Aorta (tissue), 5 donors: ENCODE measurements around the gene DNAH6. TPM values are rescaled to one million over a fixed set of nuclear protein-coding genes. Genes with fewer than 3 reads are reported as not detected.

Source experiments
- ATAC-seq: fragments of 200-7000 bp; cut with Tn5 transposase; one replicate; pipeline ENCODE4 v1.9.1; 2022; ENCODE audit warnings: moderate library complexity; ENCODE audit not compliant: low FRiP score
- DNase-seq, 2 donors: peaks; one replicate each; pipeline ENCODE4 v3.0.0-alpha.2; 2020
- H3K27ac ChIP-seq, 2 donors: one replicate each; pipeline ENCODE4 v1.5.1; 2013; ENCODE audit warnings: low read length in 2 of 2, mild to moderate bottlenecking in 2 of 2, moderate library complexity in 2 of 2, control low read depth in 1 of 2, inconsistent platforms in 1 of 2, low read depth in 1 of 2
- H3K27me3 ChIP-seq, 2 donors: one replicate each; pipeline ENCODE4 v1.6.1; 2013; ENCODE audit warnings: control low read depth in 1 of 2, low read length in 1 of 2, mild to moderate bottlenecking in 1 of 2, moderate library complexity in 1 of 2; ENCODE audit not compliant: insufficient read depth in 2 of 2, control insufficient read depth in 1 of 2
- H3K36me3 ChIP-seq, 2 donors: one replicate each; pipeline ENCODE4 v1.6.1; 2013; ENCODE audit warnings: control low read depth in 1 of 2, low read length in 1 of 2, mild to moderate bottlenecking in 1 of 2; ENCODE audit not compliant: insufficient read depth in 2 of 2, control insufficient read depth in 1 of 2
- H3K4me1 ChIP-seq, 2 donors: one replicate each; pipeline ENCODE4 v1.6.1; 2013; ENCODE audit warnings: low read length in 2 of 2, control low read depth in 1 of 2, mild to moderate bottlenecking in 1 of 2, moderate library complexity in 1 of 2; ENCODE audit not compliant: insufficient read depth in 2 of 2, control insufficient read depth in 1 of 2
- H3K4me3 ChIP-seq, 2 donors: one replicate each; pipeline ENCODE4 v1.5.1; 2013; ENCODE audit warnings: low read length in 2 of 2, control low read depth in 1 of 2, mild to moderate bottlenecking in 1 of 2
- H3K9me3 ChIP-seq: one replicate; pipeline ENCODE4 v1.6.1; 2013; ENCODE audit warnings: mild to moderate bottlenecking, low read length; ENCODE audit not compliant: control insufficient read depth
- WGBS, 2 donors: extraction: QIAGEN DNeasy Blood & Tissue Kit; methylation state at CpG; one replicate each; pipeline ENCODE4 v1.1.7; 2013; 5-methylcytosine and 5-hydroxymethylcytosine counted together
- intact Hi-C, 2 donors: fragments of 100-400 bp; cut with DNase I; formaldehyde crosslinking; loops; one replicate each; pipeline versions ENCODE4 v1.14.2 to v1.15.0; 2022
- polyA plus RNA-seq, 2 donors: library from polyadenylated mRNA; stranded (reverse); fragments of 200-250 nt; gene quantifications; one replicate each; pipeline ENCODE4 v1.2.3, GENCODE V29; 2013
- total RNA-seq, 2 donors: library from RNA; stranded (reverse); fragmentation: NEBNext Ultra II Directional; extraction: Animal tissue kit (Norgen Biotek cat#: 25700); gene quantifications; one replicate each; pipeline ENCODE4 v1.2.1, GENCODE V29; 2021
- donor health status: healthy with polysubstance abuse.
- donor health status: Bipolar disorder and iron deficiency.
- donor health status: DM: no; HTN: no; CAD: no.
- donor health status: DM: no; HTN: no; CAD: no.
- donor health status: DM: yes; HTN: yes; CAD: no.

Gene DNAH6
- total and polyA plus RNA-seq, 4 donors, result 0.08 to 5.0 (median 0.60) TPM

- intact Hi-C loops, result no loop called here
- H3K4me1 ChIP-seq, result no peaks in the 10 kb centered on the region
- peaks cover 3% of the 10 kb centered on the region for H3K9me3 ChIP-seq
- H3K27ac ChIP-seq, result no peak overlapping the region
- no peaks in the 10 kb centered on the region for H3K36me3 ChIP-seq
- 58 to 65% methylated on average over 4 of the region's 4 CpGs for WGBS, 2 donors
- ATAC-seq, result no peak
- DNase-seq, result no peak
- no peak overlapping the region for H3K4me3 ChIP-seq
- no peaks in the 10 kb centered on the region for H3K27me3 ChIP-seq
Measured at GRCh38 chr2:84854850-84855249, 338.6 kb downstream of the DNAH6 start.

GRCh38 chr2:84855731-84856130, 339.4 kb downstream of the DNAH6 start:
- no peaks in the 10 kb centered on the region for H3K36me3 ChIP-seq
- no peak overlapping the region for H3K4me3 ChIP-seq
- no peaks in the 10 kb centered on the region for H3K27me3 ChIP-seq
- WGBS, 2 donors, result 17 to 19% methylated on average over 11 of the region's 11 CpGs
- DNase-seq, result no peak
- H3K4me1 ChIP-seq, result no peaks in the 10 kb centered on the region
- ATAC-seq, result no peak
- peaks cover 3% of the 10 kb centered on the region for H3K9me3 ChIP-seq
- intact Hi-C loops, result no loop called here
- H3K27ac ChIP-seq, result no peak overlapping the region

GRCh38 chr2:84856787-84857186, 340.5 kb downstream of the DNAH6 start:
- Histone ChIP-seq H3K27me3 (no peaks in the 10 kb centered on the region), H3K27ac (no peak overlapping the region), H3K4me3 (no peak overlapping the region), H3K4me1 (no peaks in the 10 kb centered on the region), H3K36me3 (no peaks in the 10 kb centered on the region), H3K9me3 (peaks cover 3% of the 10 kb centered on the region)
- intact Hi-C loops, result no loop called here
- no peak for ATAC-seq
- DNase-seq, result no peak
- WGBS, 2 donors, result 82 to 84% methylated on average over 6 of the region's 6 CpGs

GRCh38 chr2:84857566-84857965, 341.3 kb downstream of the DNAH6 start:
- H3K9me3 ChIP-seq, result no peaks in the 10 kb centered on the region
- H3K4me3 ChIP-seq, result no peak overlapping the region
- 93 to 98% methylated on average over 5 of the region's 5 CpGs for WGBS, 2 donors
- H3K4me1 ChIP-seq, result no peaks in the 10 kb centered on the region
- H3K36me3 ChIP-seq, result no peaks in the 10 kb centered on the region
- DNase-seq (no peak), ATAC-seq (no peak)
- intact Hi-C loops, result no loop called here
- no peaks in the 10 kb centered on the region for H3K27me3 ChIP-seq
- H3K27ac ChIP-seq, result no peak overlapping the region

GRCh38 chr2:84858123-84858522, 341.8 kb downstream of the DNAH6 start:
- Histone ChIP-seq H3K4me1 (no peaks in the 10 kb centered on the region), H3K4me3 (no peak overlapping the region), H3K9me3 (no peaks in the 10 kb centered on the region), H3K27ac (no peak overlapping the region), H3K36me3 (no peaks in the 10 kb centered on the region), H3K27me3 (no peaks in the 10 kb centered on the region)
- no peak for ATAC-seq
- 54 to 56% methylated on average over 3 of the region's 3 CpGs for WGBS, 2 donors
- intact Hi-C loops, result no loop called here
- no peak for DNase-seq

GRCh38 chr2:84858937-84859336, 342.6 kb downstream of the DNAH6 start:
- Histone ChIP-seq H3K9me3 (no peaks in the 10 kb centered on the region), H3K36me3 (no peaks in the 10 kb centered on the region), H3K4me1 (no peaks in the 10 kb centered on the region), H3K27ac (no peak overlapping the region), H3K4me3 (no peak overlapping the region), H3K27me3 (no peaks in the 10 kb centered on the region)
- 75 to 88% methylated on average over 3 of the region's 3 CpGs for WGBS, 2 donors
- intact Hi-C loops, result no loop called here
- ATAC-seq (no peak), DNase-seq (no peak)

- H3K27ac ChIP-seq, result no peak overlapping the region
- intact Hi-C loops, result no loop called here
- no peaks in the 10 kb centered on the region for H3K4me1 ChIP-seq
- H3K4me3 ChIP-seq, result no peak overlapping the region
- H3K27me3 ChIP-seq, result no peaks in the 10 kb centered on the region
- ATAC-seq (no peak), DNase-seq (no peak)
- H3K9me3 ChIP-seq, result no peaks in the 10 kb centered on the region
- 53 to 72% methylated on average over 6 of the region's 6 CpGs for WGBS, 2 donors
- H3K36me3 ChIP-seq, result no peaks in the 10 kb centered on the region
Measured at GRCh38 chr2:84861539-84861938, 345.2 kb downstream of the DNAH6 start.

GRCh38 chr2:84862006-84862405, 345.7 kb downstream of the DNAH6 start:
- H3K9me3 ChIP-seq, result no peaks in the 10 kb centered on the region
- no peaks in the 10 kb centered on the region for H3K36me3 ChIP-seq
- ATAC-seq, result no peak
- WGBS, 2 donors, result 79 to 85% methylated on average over 6 of the region's 6 CpGs
- H3K4me1 ChIP-seq, result no peaks in the 10 kb centered on the region
- H3K4me3 ChIP-seq, result no peak overlapping the region
- no peaks in the 10 kb centered on the region for H3K27me3 ChIP-seq
- intact Hi-C loops, result no loop called here
- no peak for DNase-seq
- no peak overlapping the region for H3K27ac ChIP-seq

- no peaks in the 10 kb centered on the region for H3K36me3 ChIP-seq
- H3K9me3 ChIP-seq, result no peaks in the 10 kb centered on the region
- intact Hi-C loops, result no loop called here
- H3K4me3 ChIP-seq, result no peak overlapping the region
- no peak overlapping the region for H3K27ac ChIP-seq
- ATAC-seq (no peak), DNase-seq (no peak)
- H3K4me1 ChIP-seq, result no peaks in the 10 kb centered on the region
- 59 to 69% methylated on average over 6 of the region's 6 CpGs for WGBS, 2 donors
- no peaks in the 10 kb centered on the region for H3K27me3 ChIP-seq
Measured at GRCh38 chr2:84865181-84865783, 349.0 kb downstream of the DNAH6 start.
